Measurements from ENCODE around the gene ABCB9. TPM values are rescaled to one million over a fixed set of nuclear protein-coding genes. Genes with fewer than 3 reads are reported as not detected.

Gene ABCB9
- total RNA-seq, 1 experiment from 2014 or later: 4.6 TPM

DNA sequence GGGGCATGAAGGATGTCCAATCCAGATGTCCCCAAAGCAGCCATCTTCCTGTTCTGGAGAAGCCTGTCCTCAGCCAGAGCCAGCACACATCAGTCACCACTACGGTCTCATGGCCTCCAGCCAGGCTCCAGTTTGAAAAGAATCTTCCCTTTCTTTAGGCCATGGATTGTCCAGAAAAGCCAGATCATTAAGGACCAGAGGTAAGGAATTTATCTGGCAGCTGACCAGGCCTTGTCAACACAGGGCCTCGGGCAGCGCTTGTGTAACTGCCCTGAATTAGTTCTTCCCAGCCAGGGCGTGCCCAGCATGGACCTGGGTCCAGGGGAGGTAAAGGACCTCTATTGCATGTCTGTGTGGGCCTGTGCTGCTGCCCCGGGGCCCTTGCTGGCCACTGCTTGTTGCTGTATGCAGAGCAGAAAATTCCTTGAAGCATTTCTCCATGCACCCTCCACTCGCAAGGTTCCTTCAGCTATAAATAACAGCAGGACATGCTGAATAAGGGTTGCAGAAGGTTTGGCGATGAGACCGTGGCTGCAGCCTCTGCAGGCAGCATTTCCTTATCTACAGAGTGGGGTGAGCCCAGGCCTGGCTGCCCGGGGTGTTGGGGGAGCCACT is 48.6 kb downstream of the ABCB9 start:
- H3K9ac ChIP-seq (ENCODE audit: extremely low read depth, insufficient read length, low read length): no peak overlapping the region
- no CpG with 5 or more reads among the region's 9 CpGs for WGBS (ENCODE audit: extremely low coverage, insufficient read length, low lambda C conversion rate)
- H3K27ac Mint-ChIP-seq: no peak overlapping the region; a peak in 1 of 7 replicates

More for the DNA sequence above, 48.6 kb downstream of the ABCB9 start:
- no peaks in the 10 kb centered on the region for H3K36me3 Mint-ChIP-seq (ENCODE audit: insufficient read depth in 1 of 3, low read depth in 3 of 3)
- H2BK15ac ChIP-seq (ENCODE audit: low read depth, low read length): no peak overlapping the region
- no peak overlapping the region for H2AFZ ChIP-seq (ENCODE audit: low read length)
- peaks cover 26% of the 10 kb centered on the region for H3K27me3 Mint-ChIP-seq (ENCODE audit: low read depth)
- H3K9me3 Mint-ChIP-seq: no peaks in the 10 kb centered on the region
- H2BK12ac ChIP-seq (ENCODE audit: insufficient read length, low read depth, low read length): no peak overlapping the region
- no peak overlapping the region for H3K4ac ChIP-seq (ENCODE audit: low read depth, low read length)
- no peaks in the 10 kb centered on the region for H3K27me3 ChIP-seq (ENCODE audit: insufficient read depth, low read length)
- no peak overlapping the region for H4K5ac ChIP-seq (ENCODE audit: insufficient read length, low read depth, low read length)
- no peaks in the 10 kb centered on the region for H3K79me1 ChIP-seq (ENCODE audit: insufficient read depth, low read depth, low read length, poor library complexity, severe bottlenecking)
- no peak overlapping the region for H2BK20ac ChIP-seq (ENCODE audit: low read depth, low read length, poor library complexity, severe bottlenecking)
- H3T11ph ChIP-seq (ENCODE audit: low read length): no peak overlapping the region
- no peaks in the 10 kb centered on the region for H3K9me3 ChIP-seq (ENCODE audit: control insufficient read depth, low read depth, low read length)
- H2BK120ac ChIP-seq (ENCODE audit: low read depth, low read length, poor library complexity, severe bottlenecking): no peak overlapping the region
- H3K23me2 ChIP-seq (ENCODE audit: insufficient read length, low read depth, low read length, poor library complexity, severe bottlenecking): no peaks in the 10 kb centered on the region
- TF ChIP-seq, protein P1, sequence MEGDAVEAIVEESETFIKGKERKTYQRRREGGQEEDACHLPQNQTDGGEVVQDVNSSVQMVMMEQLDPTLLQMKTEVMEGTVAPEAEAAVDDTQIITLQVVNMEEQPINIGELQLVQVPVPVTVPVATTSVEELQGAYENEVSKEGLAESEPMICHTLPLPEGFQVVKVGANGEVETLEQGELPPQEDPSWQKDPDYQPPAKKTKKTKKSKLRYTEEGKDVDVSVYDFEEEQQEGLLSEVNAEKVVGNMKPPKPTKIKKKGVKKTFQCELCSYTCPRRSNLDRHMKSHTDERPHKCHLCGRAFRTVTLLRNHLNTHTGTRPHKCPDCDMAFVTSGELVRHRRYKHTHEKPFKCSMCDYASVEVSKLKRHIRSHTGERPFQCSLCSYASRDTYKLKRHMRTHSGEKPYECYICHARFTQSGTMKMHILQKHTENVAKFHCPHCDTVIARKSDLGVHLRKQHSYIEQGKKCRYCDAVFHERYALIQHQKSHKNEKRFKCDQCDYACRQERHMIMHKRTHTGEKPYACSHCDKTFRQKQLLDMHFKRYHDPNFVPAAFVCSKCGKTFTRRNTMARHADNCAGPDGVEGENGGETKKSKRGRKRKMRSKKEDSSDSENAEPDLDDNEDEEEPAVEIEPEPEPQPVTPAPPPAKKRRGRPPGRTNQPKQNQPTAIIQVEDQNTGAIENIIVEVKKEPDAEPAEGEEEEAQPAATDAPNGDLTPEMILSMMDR (conservative IDR thresholded peaks at IDR 0.05): no peak
- no peak overlapping the region for H3K18ac ChIP-seq (ENCODE audit: insufficient read length, low read depth, low read length)
- H2BK5ac ChIP-seq (ENCODE audit: insufficient read length, low read length): no peak overlapping the region
- H3K14ac ChIP-seq (ENCODE audit: insufficient read depth, low read length): no peak overlapping the region
- no peak overlapping the region for H2AK5ac ChIP-seq (ENCODE audit: insufficient read length, low read length)
- H3K56ac ChIP-seq (ENCODE audit: insufficient read length, low read depth, low read length): no peak overlapping the region
- no peak overlapping the region for H3K4me3 Mint-ChIP-seq
- no peak for DNase-seq
- no peaks in the 10 kb centered on the region for H4K20me1 ChIP-seq (ENCODE audit: control insufficient read depth, insufficient read depth, insufficient read length)
- H3K4me1 Mint-ChIP-seq: no peaks in the 10 kb centered on the region
- no peak overlapping the region for H4K8ac ChIP-seq (replicated peaks; ENCODE audit: insufficient read length, low read depth, low read length)
- H3K27ac ChIP-seq (ENCODE audit: insufficient read length, low read depth, low read length): no peak overlapping the region
- H3K4me2 ChIP-seq (ENCODE audit: insufficient read depth, insufficient read length, low read length): no peak overlapping the region
- no peak overlapping the region for H3K23ac ChIP-seq (ENCODE audit: insufficient read length, low read depth, low read length)
- no peak overlapping the region for H4K91ac ChIP-seq (ENCODE audit: insufficient read length, low read depth, low read length)
- H3K79me2 ChIP-seq (ENCODE audit: insufficient read depth, low read length): no peaks in the 10 kb centered on the region
- H3K4me1 ChIP-seq (ENCODE audit: insufficient read depth, low read length): no peaks in the 10 kb centered on the region
